Activated CD4-positive, alpha-beta T cell treated with anti-CD3 and anti-CD28 coated beads for 24 hours (primary cell): ENCODE results near the gene TOMM34.

Experiments used
- DNase-seq, 2 donors: peaks; one replicate each; pipeline ENCODE4 v3.0.0-alpha.2; 2020; ENCODE audit warnings: low read depth in 2 of 2

Gene TOMM34

DNA sequence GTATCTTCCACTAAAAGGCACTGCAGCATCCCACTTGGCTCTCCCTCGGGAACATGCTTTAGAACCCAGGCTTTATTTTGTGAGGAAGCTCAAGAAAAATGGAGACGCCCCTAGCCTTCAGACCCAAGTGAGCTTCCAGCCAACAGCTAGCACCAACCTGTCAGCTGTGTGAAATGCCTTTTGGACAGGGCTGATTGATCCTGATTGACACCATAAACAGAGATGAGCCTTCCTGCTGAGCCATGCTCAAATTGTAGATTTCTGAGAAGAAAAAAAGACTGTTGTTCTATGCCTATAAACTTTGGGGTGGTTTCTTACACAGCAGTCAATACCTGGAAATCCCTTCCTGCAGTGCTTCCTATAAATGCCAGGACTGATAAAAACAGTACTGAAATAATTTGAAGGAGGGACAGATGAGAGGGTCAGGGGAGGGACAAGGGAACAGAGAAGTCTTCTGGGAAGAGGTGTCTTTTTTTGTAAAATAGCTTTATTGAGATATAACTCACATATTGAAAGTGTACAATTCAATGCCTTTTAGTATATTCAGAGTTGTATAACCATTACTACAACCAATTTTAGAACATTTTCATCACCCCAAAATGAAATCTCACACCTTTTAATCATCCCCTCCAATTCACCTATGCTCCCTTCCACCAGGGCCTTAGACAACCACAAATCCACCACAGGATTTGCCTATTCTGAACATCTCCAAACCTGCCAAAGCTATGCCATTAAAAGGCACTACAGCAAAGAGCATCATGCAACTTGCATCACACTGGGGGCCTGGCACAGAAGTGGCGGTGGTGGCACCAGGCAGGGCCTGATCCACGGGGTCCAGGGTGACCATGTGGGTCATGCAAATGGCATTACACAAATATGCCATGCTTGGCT lies 3.4 kb upstream of the TOMM34 start:
- DNase-seq = no peak

DNA sequence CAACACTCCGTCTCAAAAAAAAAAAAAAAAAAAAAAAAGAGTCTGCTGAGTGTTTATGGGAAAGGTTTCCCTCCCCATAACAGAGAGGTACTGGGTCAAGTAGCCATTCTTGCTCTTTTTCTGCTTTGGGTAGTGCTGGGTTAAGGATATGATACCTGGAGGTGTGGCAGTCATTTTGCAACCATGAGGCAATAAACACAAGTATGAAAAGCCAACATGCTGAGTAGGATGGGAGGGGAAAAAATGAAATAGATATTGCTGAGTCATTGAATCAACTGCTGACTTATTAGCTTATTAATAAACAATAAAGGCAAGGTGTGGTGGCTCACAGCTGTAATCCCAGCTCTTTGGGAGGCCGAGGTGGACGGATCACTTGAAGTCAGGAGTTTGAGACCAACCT lies 2.3 kb upstream of the TOMM34 start:
- no peak for DNase-seq

DNA sequence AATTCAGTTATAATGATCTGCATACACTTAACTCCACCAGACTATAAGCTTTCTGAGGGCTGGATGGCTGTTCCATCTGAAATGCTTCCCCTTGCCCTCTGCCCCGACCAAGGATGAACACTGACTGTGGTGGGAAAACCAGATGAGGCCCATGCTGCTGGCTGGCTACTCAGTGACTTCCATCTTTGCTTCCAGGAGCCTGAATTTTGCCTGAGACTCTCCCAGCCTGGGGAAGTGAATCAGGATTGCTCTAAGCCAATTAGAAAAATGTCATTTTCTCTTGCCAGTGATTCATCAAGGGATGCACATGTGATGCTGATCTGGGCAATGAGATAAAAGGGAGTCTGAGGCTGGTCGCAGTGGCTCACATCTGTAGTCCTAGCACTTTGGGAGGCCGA lies 1.7 kb upstream of the TOMM34 start:
- no peak for DNase-seq

DNA sequence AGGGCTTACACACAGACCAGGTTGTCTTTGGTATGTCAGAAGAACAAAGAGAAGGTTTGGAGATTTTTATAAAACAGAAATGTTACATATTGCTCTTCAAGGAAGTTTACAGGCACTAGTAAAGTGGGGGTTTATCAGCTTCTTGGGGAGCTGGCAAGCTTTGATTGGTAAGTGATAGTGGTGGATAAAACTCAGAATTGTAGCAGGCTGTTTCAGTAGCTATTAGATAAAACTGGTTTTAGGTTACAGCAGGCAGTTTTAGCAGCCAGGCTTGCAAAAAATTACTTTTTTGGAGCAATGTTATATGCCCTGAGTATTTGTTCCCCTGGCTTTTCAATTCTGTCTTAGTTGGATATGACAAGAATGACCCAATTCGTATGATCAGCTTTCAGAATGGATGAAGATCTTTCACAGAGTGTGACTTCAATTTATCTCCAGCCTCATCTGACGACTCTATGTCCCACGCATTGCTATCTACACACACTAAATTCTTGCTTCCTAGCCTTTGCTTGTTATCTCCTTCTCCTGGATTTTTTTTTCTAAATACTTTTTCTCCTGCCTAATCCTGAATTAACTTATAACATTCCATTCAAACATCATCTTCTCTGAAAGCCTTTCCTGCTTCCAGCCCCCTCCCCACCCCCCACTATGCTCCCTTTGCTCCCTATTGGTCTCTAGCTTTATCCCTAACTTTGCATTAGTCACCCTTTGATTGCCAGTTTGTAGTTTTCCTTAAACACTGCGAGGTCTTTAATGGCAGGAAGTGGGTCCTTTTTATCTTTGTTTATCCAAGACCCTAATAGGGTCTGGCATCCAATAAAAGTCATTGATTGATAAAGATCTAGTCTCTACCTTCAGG lies 1.0 kb upstream of the TOMM34 start:
- no peak for DNase-seq

DNA sequence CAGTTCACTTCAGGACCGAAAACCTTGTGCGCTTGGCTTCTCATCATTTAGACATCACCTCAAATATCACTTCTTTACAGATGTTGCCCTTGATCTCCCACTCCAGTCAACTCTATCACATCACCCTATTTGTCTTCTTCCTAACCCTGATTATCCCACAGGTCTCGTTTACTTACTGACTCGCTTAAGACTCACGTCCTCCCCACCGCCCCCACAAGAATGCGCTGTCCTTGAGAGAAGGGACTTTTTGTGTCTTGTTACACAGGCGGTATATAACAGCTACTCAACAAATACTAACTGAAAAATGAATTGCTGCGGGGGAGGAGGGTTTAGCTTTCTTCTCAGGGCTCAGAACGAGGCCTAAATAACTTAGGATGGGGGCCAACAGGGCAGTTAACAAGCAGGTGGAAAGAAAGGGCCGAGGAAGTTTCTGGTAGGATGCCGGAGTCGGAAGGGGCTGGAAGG lies 527 bp downstream of the TOMM34 start:
- peak; percentile 47 to 68 for DNase-seq

DNA sequence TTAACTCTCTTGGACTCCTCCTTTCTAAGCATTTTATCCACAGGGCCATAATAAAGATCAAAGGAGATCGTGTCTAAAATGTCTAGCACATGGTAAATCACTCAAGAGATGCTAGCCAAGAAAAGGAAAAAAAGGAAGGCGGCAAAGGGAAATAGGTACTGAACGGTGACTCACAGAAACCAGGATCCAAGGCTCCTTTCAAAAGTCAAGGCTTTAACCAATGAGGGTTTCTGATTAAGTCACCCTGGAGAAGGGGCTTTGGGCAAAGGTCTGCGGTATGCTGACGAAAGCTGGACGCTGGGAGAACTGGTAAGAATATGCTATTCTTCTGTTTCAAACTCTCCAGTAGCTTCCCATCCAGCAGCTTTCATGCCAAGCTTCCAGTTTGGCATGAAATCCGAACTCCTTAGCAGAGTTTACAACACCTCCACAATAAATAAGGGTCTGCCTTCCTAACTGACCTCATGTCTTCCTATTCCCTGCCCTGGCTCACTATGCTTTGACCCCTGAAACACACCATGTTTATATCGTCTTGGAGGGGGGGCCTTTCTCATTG lies 1.0 kb downstream of the TOMM34 start:
- DNase-seq = no peak

DNA sequence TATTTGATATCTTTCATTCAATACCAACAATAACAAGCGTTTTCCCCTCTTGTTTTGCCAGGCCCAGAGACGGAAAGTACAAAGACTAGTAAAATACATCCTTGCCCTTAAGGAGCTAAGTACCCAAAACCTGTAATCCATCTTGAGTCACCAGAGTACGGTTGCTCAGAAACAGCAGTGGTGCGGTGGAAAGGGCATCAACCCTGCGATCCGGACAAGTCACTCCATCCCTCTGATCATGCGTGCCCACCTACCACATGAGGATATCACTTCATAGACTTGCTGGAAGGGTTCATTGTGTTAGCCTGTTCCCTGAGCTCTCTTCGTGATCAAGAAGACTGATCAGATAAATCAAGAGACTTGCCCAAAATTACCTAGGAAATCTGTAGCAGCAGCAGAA lies 1.9 kb downstream of the TOMM34 start:
- DNase-seq = no peak

DNA sequence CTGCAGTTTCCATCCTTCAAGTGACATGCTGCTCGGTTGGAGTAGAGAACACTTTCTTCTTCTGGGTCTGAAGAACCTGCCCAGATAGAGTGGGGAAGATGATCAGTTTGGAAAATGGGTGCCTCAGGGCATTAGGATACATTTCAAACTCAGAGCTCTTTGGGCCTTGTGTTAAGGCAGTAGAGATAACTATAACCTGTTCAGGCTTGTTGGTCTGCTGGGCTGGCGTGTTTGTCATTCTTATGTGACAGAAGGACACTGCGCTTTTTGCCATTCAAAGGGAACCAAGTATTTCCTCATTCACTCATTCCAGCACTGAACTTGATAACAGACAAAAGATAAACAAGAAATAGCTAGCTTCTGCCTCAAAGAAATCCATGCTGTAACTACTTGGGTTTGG lies 3.8 kb downstream of the TOMM34 start:
- DNase-seq = no peak

DNA sequence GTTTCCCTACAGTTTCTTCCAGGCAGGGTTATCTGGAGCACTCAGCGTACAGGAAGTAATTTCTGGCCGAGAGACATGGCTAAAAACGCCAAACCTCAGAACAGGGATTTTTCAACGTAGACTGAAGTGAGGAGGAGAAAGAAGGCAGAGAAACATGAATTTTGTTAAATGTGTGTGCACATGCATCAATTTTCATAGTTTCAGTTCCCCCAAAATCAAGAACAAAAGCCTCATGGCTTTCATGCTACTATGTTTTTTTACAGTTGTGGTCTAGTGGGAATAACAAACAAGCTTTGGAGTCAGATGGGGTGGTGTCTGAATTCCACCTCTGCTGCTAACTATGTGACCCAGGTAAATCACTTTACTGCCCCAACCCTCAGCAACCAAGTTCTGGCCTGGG lies 4.9 kb downstream of the TOMM34 start:
- DNase-seq = no peak

DNA sequence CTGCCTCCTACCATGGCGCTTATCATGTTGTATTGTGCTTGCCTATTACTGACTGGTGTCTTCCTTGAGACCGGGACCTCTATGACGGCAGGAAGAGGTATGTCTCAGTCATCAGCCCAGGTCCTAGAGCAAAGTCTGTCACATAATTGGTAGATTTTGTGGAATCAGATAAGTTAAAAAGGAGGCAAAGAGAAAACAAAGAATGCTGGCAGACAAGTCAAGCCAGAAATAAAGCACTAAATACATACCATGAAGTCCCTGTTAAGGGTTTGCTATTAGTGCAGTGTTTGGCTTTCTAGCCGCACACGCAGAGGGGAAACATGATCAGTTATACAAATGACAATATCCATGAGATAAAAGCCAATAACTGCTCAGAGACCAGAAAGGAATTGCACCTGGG lies 6.0 kb downstream of the TOMM34 start:
- no peak for DNase-seq

DNA sequence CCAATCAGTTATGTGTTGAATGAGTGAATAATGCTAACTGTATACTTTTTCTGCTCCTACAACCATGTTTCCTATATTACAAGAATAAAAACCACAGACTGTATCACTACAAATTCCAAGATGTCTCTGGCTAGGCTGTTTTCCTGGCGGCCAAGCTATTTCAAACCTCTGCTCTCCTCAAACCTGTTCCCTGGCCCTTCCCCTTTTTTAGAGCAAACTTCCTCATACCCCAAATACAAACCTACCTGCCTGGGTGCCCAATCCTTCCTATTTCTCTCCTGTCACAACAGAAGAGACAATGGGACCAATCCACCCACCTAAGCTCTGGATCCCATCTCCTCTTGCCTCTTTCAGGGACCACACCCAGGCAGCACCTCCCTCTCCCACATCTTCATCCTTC lies 7.5 kb downstream of the TOMM34 start:
- no peak for DNase-seq

DNA sequence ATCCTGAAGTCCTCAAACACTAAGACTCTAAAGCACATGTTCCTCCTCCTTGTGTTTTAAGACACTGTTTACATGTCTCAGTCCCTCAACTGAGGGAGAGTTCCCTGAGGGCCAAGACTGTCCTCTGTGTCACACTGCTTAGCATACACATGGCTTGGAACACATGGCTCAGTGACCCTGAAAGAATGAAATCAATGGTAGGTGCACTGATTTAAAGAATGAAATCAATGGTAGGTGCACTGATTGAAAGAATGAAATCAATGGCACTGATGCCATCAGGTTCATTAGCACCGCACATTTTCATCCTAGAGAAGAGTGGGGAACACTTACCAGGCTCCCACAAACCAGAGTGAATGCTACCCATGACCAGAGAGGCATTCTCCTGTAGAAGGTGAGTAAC lies 9.8 kb downstream of the TOMM34 start:
- no peak for DNase-seq

DNA sequence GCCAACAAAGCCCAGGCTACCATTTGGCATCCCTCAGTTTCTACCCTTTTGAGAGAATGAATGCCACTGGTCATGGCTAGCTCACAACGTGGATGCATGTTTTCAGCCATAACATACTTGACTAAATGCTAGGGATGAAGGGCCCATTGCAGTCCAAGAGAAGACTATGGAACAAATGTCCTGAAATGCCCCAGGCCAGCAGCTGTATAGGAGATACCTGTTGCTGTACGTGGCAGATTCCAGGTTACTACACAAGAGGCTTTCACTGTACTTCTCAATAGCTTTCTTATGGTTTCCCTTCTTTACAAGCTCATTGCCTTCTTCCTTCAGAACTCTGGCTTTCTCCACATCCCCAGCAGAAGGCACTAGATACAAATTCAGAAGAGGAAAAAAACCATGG lies 11.7 kb downstream of the TOMM34 start:
- DNase-seq = no peak

DNA sequence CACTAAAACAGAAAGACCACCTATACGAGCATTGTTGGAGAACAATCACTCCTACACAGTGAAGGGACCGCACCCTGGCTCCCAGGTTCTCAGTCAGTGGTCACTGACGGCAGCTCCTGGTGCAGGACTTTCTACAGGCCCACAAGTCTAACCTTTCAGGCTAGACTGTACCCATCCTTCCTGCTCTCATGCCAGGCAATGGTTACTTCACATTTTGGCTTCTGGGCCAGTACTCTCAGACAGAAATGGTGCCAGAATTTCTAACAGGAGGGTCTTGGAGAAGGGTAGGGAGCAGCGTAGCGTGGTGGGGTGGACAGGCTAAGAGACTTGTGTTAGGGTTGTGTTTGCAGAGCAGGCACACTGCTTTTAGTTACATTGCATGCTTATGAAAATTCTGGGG lies 12.1 kb downstream of the TOMM34 start:
- DNase-seq = no peak

DNA sequence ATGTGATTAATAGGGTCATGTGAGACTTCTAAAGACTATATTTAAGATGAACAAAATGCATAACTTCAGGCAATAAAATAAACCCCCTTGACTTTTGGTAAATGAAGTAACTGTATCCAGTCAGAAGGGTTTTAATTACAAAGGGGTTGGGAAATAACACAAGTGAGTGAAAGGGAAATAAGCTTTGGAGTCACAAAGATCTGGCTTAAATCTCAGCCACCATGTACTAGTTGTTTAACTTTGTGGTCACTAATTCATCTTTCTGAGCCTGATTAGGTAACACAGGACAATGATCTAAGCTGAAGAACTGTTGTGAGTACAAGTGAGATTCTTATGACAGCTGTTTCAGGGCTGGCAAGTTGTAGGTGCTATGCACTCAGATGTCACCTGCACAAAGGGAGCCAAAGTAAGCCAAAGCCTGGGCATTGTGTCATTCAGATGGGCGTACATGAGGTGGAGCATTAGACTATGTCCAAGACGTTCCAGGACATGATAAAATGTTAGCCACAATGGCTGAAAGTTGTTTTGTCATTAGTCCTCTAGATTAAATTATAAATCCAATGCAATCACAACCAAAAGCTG lies 13.8 kb downstream of the TOMM34 start:
- no peak for DNase-seq

DNA sequence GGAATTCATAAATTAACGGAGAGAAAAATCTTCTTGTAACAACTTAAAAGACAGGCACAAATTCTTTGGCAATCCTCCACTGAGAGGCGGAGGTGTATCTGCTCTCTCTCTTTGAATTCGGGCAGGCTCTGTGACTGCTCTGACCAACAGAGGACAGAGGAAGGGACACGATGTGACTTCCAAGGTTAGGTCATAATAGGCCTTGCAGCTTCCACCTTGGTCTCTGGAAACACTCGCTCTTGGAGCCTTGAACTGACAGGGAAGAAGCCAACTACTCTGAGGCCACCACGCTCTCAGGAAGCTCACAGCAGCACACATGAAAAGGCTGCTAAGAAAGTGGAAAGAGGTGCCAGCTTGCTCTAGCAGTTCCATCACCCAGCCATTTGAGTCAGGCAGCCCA lies 14.9 kb downstream of the TOMM34 start:
- no peak for DNase-seq

DNA sequence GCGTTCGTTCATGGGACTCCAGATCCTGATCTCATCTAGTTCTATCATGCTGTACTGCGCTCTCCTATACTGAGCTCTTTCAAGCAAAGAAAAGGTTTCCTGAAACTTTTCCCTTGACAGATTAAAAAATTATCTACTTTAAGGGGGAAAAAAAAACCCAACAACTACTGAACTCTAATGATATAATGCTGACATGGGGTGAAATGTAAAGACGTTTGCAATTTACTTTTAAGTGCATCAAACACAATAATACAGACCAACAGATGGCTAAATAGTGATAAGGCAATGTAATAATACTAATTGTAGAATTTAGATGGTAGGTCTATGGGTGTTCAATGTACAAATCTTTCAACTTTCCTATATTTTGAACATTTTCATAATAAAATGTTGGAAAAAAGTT lies 16.4 kb downstream of the TOMM34 start:
- no peak for DNase-seq

DNA sequence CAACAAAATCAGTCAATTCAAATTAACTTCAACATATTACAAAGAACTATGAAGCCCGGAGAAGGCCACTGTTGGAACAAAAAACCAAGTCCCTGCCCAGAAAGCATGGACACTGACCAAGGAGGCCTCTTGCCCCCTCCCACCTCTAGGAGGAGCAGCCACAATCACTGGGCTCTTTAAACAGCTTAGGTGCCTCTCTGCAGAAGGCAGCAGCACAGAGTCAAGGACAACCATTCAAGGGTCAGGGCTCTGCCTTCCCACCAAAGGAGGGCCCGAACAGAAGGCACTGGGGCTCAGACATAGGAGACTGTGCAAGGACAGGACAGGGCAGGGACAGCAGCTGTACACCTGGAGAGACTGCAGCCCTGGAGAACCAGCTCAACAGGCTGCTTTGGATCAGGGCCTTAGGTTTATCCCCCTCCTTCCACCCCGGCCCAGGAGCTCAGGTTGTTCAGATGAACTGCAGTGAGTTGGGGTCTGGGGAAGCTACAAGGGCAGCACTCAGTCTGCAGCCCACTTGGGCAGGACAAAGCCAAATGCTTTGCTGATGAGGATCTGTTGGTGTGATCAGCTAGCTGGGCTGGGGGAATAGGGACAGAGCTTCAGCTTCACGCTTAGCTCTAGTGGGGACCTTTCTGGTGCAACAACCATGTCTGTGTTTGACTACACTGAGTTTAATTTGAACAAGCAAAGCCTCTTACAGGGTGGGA lies 17.8 kb downstream of the TOMM34 start:
- DNase-seq = no peak

DNA sequence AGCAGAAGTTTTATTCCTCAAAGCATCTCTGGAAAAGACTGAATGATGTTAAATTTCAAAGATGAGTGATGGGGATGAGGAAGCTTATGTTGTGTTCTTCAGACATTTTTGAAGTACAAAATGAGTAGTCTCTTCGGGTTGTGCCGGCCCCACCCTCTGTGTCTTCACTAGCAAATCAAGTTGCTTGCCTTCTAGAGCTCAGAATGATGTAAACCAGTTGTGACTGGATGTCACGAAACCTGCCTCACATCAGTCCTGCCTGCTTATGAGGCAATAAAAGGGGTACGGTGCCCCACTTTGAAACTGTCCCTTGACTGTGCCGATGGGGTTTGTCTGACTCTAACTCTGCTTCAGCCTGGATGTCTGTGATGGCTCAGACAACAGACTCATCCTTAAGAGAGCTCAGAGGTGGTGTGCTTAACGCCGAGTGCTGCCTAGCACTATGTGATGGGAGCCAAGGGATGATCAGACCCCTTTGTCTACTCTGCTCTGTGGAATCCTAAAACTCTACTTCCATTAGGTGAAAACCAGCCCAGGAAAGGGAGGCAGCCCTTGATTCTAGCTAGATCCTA lies 19.0 kb downstream of the TOMM34 start:
- DNase-seq = no peak

DNA sequence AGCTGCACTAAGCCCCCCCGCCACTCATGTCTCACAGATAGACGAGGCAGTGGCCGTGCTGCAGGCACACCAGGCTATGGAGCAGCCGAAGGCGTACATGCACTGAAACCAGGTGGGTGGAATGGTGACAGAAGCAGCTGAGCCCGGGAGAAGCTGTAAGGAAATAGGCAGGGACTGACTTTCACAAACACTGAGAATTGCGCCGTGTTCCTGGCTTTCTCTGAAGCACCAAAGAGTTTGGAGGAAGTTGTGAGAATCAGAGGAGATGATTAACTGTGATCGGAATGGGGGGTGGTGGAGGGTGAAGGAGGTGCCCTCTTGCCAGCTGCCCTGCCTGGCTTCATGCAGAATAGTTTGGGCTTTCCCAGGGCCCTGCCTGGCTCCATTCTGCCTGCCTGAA lies 21.6 kb downstream of the TOMM34 start:
- DNase-seq = no peak

DNA sequence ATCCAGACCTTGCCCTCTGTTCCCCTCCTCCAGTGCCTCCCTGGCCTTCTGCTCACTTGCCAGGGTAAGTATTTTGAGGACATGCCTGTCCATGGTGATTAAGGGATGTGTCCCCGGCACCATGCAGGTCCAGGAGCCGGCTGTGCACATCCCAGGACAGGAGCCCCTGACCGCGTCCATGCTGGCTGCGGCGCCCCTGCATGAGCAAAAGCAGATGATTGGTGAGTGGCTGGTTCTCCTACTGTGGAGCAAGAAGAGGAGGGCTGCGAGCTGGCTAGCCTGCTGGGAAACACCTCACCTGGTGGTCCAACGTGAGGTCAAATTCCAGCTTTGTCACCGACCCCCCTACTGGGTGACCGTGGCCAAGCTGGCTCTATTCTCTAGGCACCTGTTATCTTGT lies 23.7 kb downstream of the TOMM34 start:
- DNase-seq = no peak
